H9 (cell line): ENCODE results near the gene SQOR. TPM values are rescaled to one million over a fixed set of nuclear protein-coding genes. Genes with fewer than 3 reads are reported as not detected.

ENCODE experiments used
- DNase-seq: peaks from one replicate; pipeline ENCODE4 v3.0.0-alpha.2; 2017
- H2AFZ ChIP-seq: one replicate; pipeline ENCODE4 v1.6.1; 2013; ENCODE audit warnings: mild to moderate bottlenecking, low read length, control low read depth, moderate library complexity
- H2AK5ac ChIP-seq: 2 replicates; pipeline ENCODE4 v1.6.1; 2013; ENCODE audit warnings: low read length, control low read depth, mixed read lengths; ENCODE audit not compliant: insufficient read length
- H2BK120ac ChIP-seq: one replicate; pipeline ENCODE4 v1.6.1; 2013; ENCODE audit warnings: low read depth, mild to moderate bottlenecking, low read length, control low read depth, inconsistent platforms; ENCODE audit not compliant: poor library complexity, severe bottlenecking
- H2BK12ac ChIP-seq: 2 replicates; pipeline ENCODE4 v1.6.1; 2013; ENCODE audit warnings: low read length, control low read depth, mixed read lengths, low read depth; ENCODE audit not compliant: insufficient read length
- H2BK15ac ChIP-seq: 2 replicates; pipeline ENCODE4 v1.6.1; 2013; ENCODE audit warnings: low read depth, low read length, control low read depth
- H2BK20ac ChIP-seq: one replicate; pipeline ENCODE4 v1.6.1; 2013; ENCODE audit warnings: low read depth, mild to moderate bottlenecking, low read length, control low read depth, inconsistent platforms; ENCODE audit not compliant: poor library complexity, severe bottlenecking
- H2BK5ac ChIP-seq: 2 replicates; pipeline ENCODE4 v1.6.1; 2013; ENCODE audit warnings: low read length, control low read depth, mixed read lengths; ENCODE audit not compliant: insufficient read length
- H3K14ac ChIP-seq: 2 replicates; pipeline ENCODE4 v1.6.1; 2013; ENCODE audit warnings: low read length, control low read depth; ENCODE audit not compliant: insufficient read depth
- H3K18ac ChIP-seq: 2 replicates; pipeline ENCODE4 v1.6.1; 2013; ENCODE audit warnings: low read depth, mild to moderate bottlenecking, mixed read lengths, low read length, control low read depth; ENCODE audit not compliant: insufficient read length
- H3K23ac ChIP-seq: 2 replicates; pipeline ENCODE4 v1.6.1; 2013; ENCODE audit warnings: low read length, control low read depth, mixed read lengths, low read depth; ENCODE audit not compliant: insufficient read length
- H3K23me2 ChIP-seq: 2 replicates; pipeline ENCODE4 v1.6.1; 2013; ENCODE audit warnings: low read depth, mild to moderate bottlenecking, mixed read lengths, low read length, control low read depth; ENCODE audit not compliant: insufficient read length, poor library complexity, severe bottlenecking
- H3K27ac ChIP-seq: 2 replicates; pipeline ENCODE4 v1.5.1; 2013; ENCODE audit warnings: low read length, control low read depth, mixed read lengths, low read depth; ENCODE audit not compliant: insufficient read length
- H3K27me3 ChIP-seq: 2 replicates; pipeline ENCODE4 v1.6.1; 2013; ENCODE audit warnings: low read length, control low read depth, inconsistent platforms; ENCODE audit not compliant: insufficient read depth
- H3K4ac ChIP-seq: 2 replicates; pipeline ENCODE4 v1.6.1; 2013; ENCODE audit warnings: low read depth, mild to moderate bottlenecking, control low read depth, inconsistent platforms, low read length, moderate library complexity
- H3K4me1 ChIP-seq: 2 replicates; pipeline ENCODE4 v1.6.1; 2013; ENCODE audit warnings: low read length, control low read depth, inconsistent platforms; ENCODE audit not compliant: insufficient read depth
- H3K4me2 ChIP-seq: 2 replicates; pipeline ENCODE4 v1.6.1; 2013; ENCODE audit warnings: low read length, control low read depth, mixed read lengths; ENCODE audit not compliant: insufficient read length, insufficient read depth
- H3K56ac ChIP-seq: 2 replicates; pipeline ENCODE4 v1.6.1; 2013; ENCODE audit warnings: low read depth, mild to moderate bottlenecking, mixed read lengths, low read length, control low read depth; ENCODE audit not compliant: insufficient read length
- H3K79me1 ChIP-seq: 2 replicates; pipeline ENCODE4 v1.6.1; 2013; ENCODE audit warnings: low read depth, mild to moderate bottlenecking, moderate library complexity, low read length, control low read depth, inconsistent platforms; ENCODE audit not compliant: insufficient read depth, poor library complexity, severe bottlenecking
- H3K79me2 ChIP-seq: 2 replicates; pipeline ENCODE4 v1.6.1; 2013; ENCODE audit warnings: low read length, control low read depth, inconsistent platforms; ENCODE audit not compliant: insufficient read depth
- H3K9ac ChIP-seq: 2 replicates; pipeline ENCODE4 v1.6.1; 2013; ENCODE audit warnings: low read length, control low read depth, mixed read lengths; ENCODE audit not compliant: insufficient read length; ENCODE audit errors: extremely low read depth
- H3K9me3 ChIP-seq: one replicate; pipeline ENCODE4 v1.6.1; 2013; ENCODE audit warnings: low read depth, low read length, inconsistent platforms; ENCODE audit not compliant: control insufficient read depth
- H3T11ph ChIP-seq: one replicate; pipeline ENCODE4 v1.6.1; 2013; ENCODE audit warnings: mild to moderate bottlenecking, low read length, control low read depth, inconsistent platforms
- H4K20me1 ChIP-seq: one replicate; pipeline ENCODE4 v1.6.1; 2013; ENCODE audit not compliant: control insufficient read depth, insufficient read length, insufficient read depth
- H4K5ac ChIP-seq: 2 replicates; pipeline ENCODE4 v1.6.1; 2013; ENCODE audit warnings: low read depth, mild to moderate bottlenecking, mixed read lengths, low read length, control low read depth; ENCODE audit not compliant: insufficient read length
- H4K8ac ChIP-seq: replicated peaks from 2 replicates; pipeline ENCODE4 v1.6.1; 2013; ENCODE audit warnings: low read length, control low read depth, mixed read lengths, low read depth; ENCODE audit not compliant: insufficient read length
- H4K91ac ChIP-seq: 2 replicates; pipeline ENCODE4 v1.6.1; 2013; ENCODE audit warnings: low read depth, mild to moderate bottlenecking, moderate library complexity, mixed read lengths, low read length, control low read depth; ENCODE audit not compliant: insufficient read length
- H3K27ac Mint-ChIP-seq, 3 experiments: 2 replicates in 2 of 3; 3 replicates in 1 of 3; pipeline ENCODE4 v1.8.0; 2020 to 2021; ENCODE audit warnings: mixed read lengths in 3 of 3, mild to moderate bottlenecking in 1 of 3, moderate library complexity in 1 of 3
- H3K27me3 Mint-ChIP-seq: 2 replicates; pipeline ENCODE4 v1.8.0; 2021; ENCODE audit warnings: low read depth, mild to moderate bottlenecking, moderate library complexity, mixed read lengths
- H3K36me3 Mint-ChIP-seq, 3 experiments: 2 replicates in 2 of 3; 3 replicates in 1 of 3; pipeline ENCODE4 v1.8.0; 2020 to 2021; ENCODE audit warnings: low read depth in 3 of 3, mixed read lengths in 3 of 3; ENCODE audit not compliant: insufficient read depth in 1 of 3
- H3K4me1 Mint-ChIP-seq, 2 experiments: 2 replicates each; pipeline ENCODE4 v1.8.0; 2020; ENCODE audit warnings: mixed read lengths in 2 of 2
- H3K4me3 Mint-ChIP-seq, 2 experiments: 2 replicates in 1 of 2; 3 replicates in 1 of 2; pipeline ENCODE4 v1.8.0; 2020 to 2021; ENCODE audit warnings: mild to moderate bottlenecking in 2 of 2, mixed read lengths in 2 of 2, moderate library complexity in 1 of 2
- H3K9me3 Mint-ChIP-seq, 2 experiments: 2 replicates in 1 of 2; 3 replicates in 1 of 2; pipeline ENCODE4 v1.8.0; 2020; ENCODE audit warnings: mild to moderate bottlenecking in 2 of 2, mixed read lengths in 2 of 2, moderate library complexity in 1 of 2
- CTCF ChIP-seq: fragments of 200-600 bp; sonication (generic); conservative IDR thresholded peaks from 3 replicates; pipeline ENCODE4 v1.8.0; 2021; ENCODE audit warnings: antibody characterized with exemption, mild to moderate bottlenecking
- WGBS: extraction: QIAGEN DNeasy Blood & Tissue Kit; methylation state at CpG from one replicate; pipeline ENCODE4 v1.1.7; 2013; ENCODE audit warnings: missing lambda C conversion rate, low lambda C conversion rate, mixed read lengths; ENCODE audit not compliant: insufficient read length; ENCODE audit errors: extremely low coverage; 5-methylcytosine and 5-hydroxymethylcytosine counted together
- total RNA-seq: library from RNA; stranded (reverse); gene quantifications from 2 replicates; pipeline ENCODE4 v1.2.1, GENCODE V29; 2021

SQOR gene
- total RNA-seq, 1 experiment from 2014 or later, result 0.17 TPM

- H3K14ac ChIP-seq, result no peak overlapping the region
- Mint-ChIP-seq H3K36me3 (no peaks in the 10 kb centered on the region; a peak in 2 of 7 replicates), H3K4me1 (peaks cover 8% of the 10 kb centered on the region in 2 experiments), H3K4me3 (no peak overlapping the region), H3K27me3 (no peaks in the 10 kb centered on the region), H3K27ac (no peak overlapping the region), H3K9me3 (no peaks in the 10 kb centered on the region)
- no peak for DNase-seq
- no peak overlapping the region for H2BK5ac ChIP-seq
- H2BK20ac ChIP-seq, result no peak overlapping the region
- no peak overlapping the region for H4K8ac ChIP-seq
- WGBS, result no CpG with 5 or more reads among the region's 3 CpGs
- no peaks in the 10 kb centered on the region for H3K9me3 ChIP-seq
- no peak overlapping the region for H3T11ph ChIP-seq
- H3K4me2 ChIP-seq, result no peak overlapping the region
- no peak overlapping the region for H3K27ac ChIP-seq
- H3K4ac ChIP-seq, result no peak overlapping the region
- H2AK5ac ChIP-seq, result no peak overlapping the region
- no peak overlapping the region for H2BK120ac ChIP-seq
- no peak overlapping the region for H4K91ac ChIP-seq
- H3K4me1 ChIP-seq, result no peaks in the 10 kb centered on the region
- no peak for TF ChIP-seq CTCF
- no peaks in the 10 kb centered on the region for H3K27me3 ChIP-seq
- H4K20me1 ChIP-seq, result no peaks in the 10 kb centered on the region
- H3K9ac ChIP-seq, result no peak overlapping the region
- H3K23ac ChIP-seq, result no peak overlapping the region
- no peak overlapping the region for H2BK15ac ChIP-seq
- no peak overlapping the region for H3K56ac ChIP-seq
- no peak overlapping the region for H3K18ac ChIP-seq
- H4K5ac ChIP-seq, result no peak overlapping the region
- no peak overlapping the region for H2AFZ ChIP-seq
- no peaks in the 10 kb centered on the region for H3K79me1 ChIP-seq
- H3K23me2 ChIP-seq, result no peaks in the 10 kb centered on the region
- no peak overlapping the region for H2BK12ac ChIP-seq
- no peaks in the 10 kb centered on the region for H3K79me2 ChIP-seq
These were observed 93.8 kb downstream of the SQOR start for GRCh38 chr15:45728641-45729040.
